Fibroblast of lung (primary cell): ENCODE results near the gene WFDC13. TPM values are rescaled to one million over a fixed set of nuclear protein-coding genes. Genes with fewer than 3 reads are reported as not detected.
"Not testable (repeated sequence)": the region's sequence is repeated elsewhere in the genome, so short reads cannot be mapped to it uniquely, and the experiment has no call there.

ENCODE experiments used
- DNase-seq, 2 donors: peaks; one replicate each; pipeline versions ENCODE4 v3.0.0 to v3.0.0-alpha.2; 2010; ENCODE audit warnings: low read depth in 2 of 2
- H2AFZ ChIP-seq: 2 replicates; pipeline ENCODE4 v1.5.1; 2012; ENCODE audit warnings: low read length, control low read depth, inconsistent platforms
- H3K27ac ChIP-seq: 2 replicates; pipeline ENCODE4 v1.5.1; 2011; ENCODE audit warnings: low read length, control low read depth; ENCODE audit not compliant: insufficient read depth
- H3K27me3 ChIP-seq: 2 replicates; pipeline ENCODE4 v1.5.1; 2011; ENCODE audit warnings: mild to moderate bottlenecking, low read length; ENCODE audit not compliant: control insufficient read depth, insufficient read depth
- H3K36me3 ChIP-seq: 2 replicates; pipeline ENCODE4 v1.5.1; 2011; ENCODE audit warnings: low read length; ENCODE audit not compliant: control insufficient read depth, insufficient read depth
- H3K4me1 ChIP-seq: 2 replicates; pipeline ENCODE4 v1.5.1; 2011; ENCODE audit warnings: low read length; ENCODE audit not compliant: control insufficient read depth, insufficient read depth; ENCODE audit errors: extremely low read depth
- H3K4me2 ChIP-seq: 2 replicates; pipeline ENCODE4 v1.5.1; 2011; ENCODE audit warnings: low read length, control low read depth; ENCODE audit not compliant: insufficient read depth; ENCODE audit errors: extremely low read depth
- H3K4me3 ChIP-seq, 4 experiments: fragments of 200-600 bp in 1 of 4; sonication (generic) in 1 of 4; replicated peaks in 1 of 4; 2 replicates each; pipeline ENCODE4 v1.5.1; 2011 to 2016; ENCODE audit warnings: low read length in 4 of 4, low read depth in 3 of 4, mild to moderate bottlenecking in 3 of 4, control low read depth in 2 of 4, inconsistent platforms in 1 of 4, mixed read lengths in 1 of 4; ENCODE audit not compliant: insufficient read depth in 1 of 4; ENCODE audit errors: control extremely low read depth in 1 of 4
- H3K79me2 ChIP-seq: 2 replicates; pipeline ENCODE4 v1.5.1; 2012; ENCODE audit warnings: mild to moderate bottlenecking, low read length, inconsistent platforms; ENCODE audit not compliant: control insufficient read depth, insufficient read depth
- H3K9ac ChIP-seq: 2 replicates; pipeline ENCODE4 v1.5.1; 2011; ENCODE audit warnings: mild to moderate bottlenecking, low read length, control low read depth; ENCODE audit not compliant: insufficient read depth
- H3K9me3 ChIP-seq: 2 replicates; pipeline ENCODE4 v1.5.1; 2012; ENCODE audit warnings: low read depth, low read length; ENCODE audit not compliant: control insufficient read depth, insufficient read depth
- H4K20me1 ChIP-seq: 2 replicates; pipeline ENCODE4 v1.5.1; 2011; ENCODE audit warnings: low read length; ENCODE audit not compliant: control insufficient read depth, insufficient read depth; ENCODE audit errors: extremely low read depth
- CTCF ChIP-seq, 2 donors: IDR thresholded peaks in 1 of 2; conservative IDR thresholded peaks in 1 of 2; 1 replicate in 1 of 2; 2 replicates in 1 of 2; pipeline ENCODE4 v1.5.1; 2011 to 2012; ENCODE audit warnings: low read length in 2 of 2, control low read depth in 1 of 2, inconsistent platforms in 1 of 2, low read depth in 1 of 2, mild to moderate bottlenecking in 1 of 2
- EZH2 ChIP-seq: IDR thresholded peaks from 2 replicates; pipeline ENCODE4 v1.5.1; 2012; ENCODE audit warnings: low read length, control low read depth, mild to moderate bottlenecking; ENCODE audit errors: missing control alignments
- polyA plus RNA-seq, 2 donors: library from polyadenylated mRNA; depleted of rRNA in 1 of 2; stranded (reverse) in 1 of 2; unstranded in 1 of 2; fragments of >200 nt; gene quantifications; 2 replicates each; pipeline ENCODE4 v1.2.1, GENCODE V29; 2011 to 2012; ENCODE audit warnings: missing spikeins in 1 of 2
- total RNA-seq: library from RNA; depleted of rRNA; stranded (reverse); fragments of >200 nt; gene quantifications from 2 replicates; pipeline ENCODE4 v1.2.1, GENCODE V29; 2014

WFDC13 gene
- total and polyA plus RNA-seq, 2 donors (not counting 1 experiment from before 2014, with no cell fraction given): not detected

GRCh38 chr20:45695496-45695895 is 6.3 kb upstream of the WFDC13 start:
- Histone ChIP-seq H3K4me1 (no peaks in the 10 kb centered on the region), H3K9me3 (no peaks in the 10 kb centered on the region), H3K9ac (no peak overlapping the region), H2AFZ (no peak overlapping the region), H3K4me3 (no peak overlapping the region), H4K20me1 (no peaks in the 10 kb centered on the region), H3K4me2 (no peak overlapping the region), H3K27ac (no peak overlapping the region), H3K27me3 (no peaks in the 10 kb centered on the region), H3K36me3 (no peaks in the 10 kb centered on the region), H3K79me2 (no peaks in the 10 kb centered on the region)
- TF ChIP-seq EZH2 (no peak), CTCF (conservative IDR thresholded peaks at IDR 0.05 in 1 of 2, IDR thresholded peaks at IDR 0.05 in 1 of 2; ENCODE audit: low read depth in 1 of 2, low read length in 2 of 2) (no peak)
- no peak for DNase-seq

DNA sequence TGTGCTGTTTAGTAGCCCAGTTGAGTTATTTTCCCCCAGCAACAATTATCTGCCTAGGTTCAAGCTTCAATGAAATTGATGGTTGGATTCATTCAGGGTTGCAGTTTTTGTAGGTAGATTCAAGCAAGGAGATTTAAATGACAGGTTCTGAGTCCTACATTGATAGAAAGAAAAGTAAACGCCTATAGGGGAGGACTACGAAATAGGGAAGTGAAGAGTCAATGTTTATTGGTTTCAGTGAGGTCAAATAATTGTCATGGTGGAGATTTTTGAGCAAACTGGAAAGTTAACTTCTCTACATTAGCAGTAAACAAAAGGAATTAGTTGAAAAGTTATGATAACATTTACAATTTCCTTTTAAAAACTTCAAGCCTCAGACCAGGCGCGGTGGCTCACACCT is 734 bp upstream of the WFDC13 start:
- Histone ChIP-seq H3K4me2 (no peak overlapping the region), H3K4me1 (no peaks in the 10 kb centered on the region), H3K79me2 (no peaks in the 10 kb centered on the region), H3K27ac (no peak overlapping the region), H3K27me3 (no peaks in the 10 kb centered on the region), H3K4me3 (no peak overlapping the region), H3K9me3 (no peaks in the 10 kb centered on the region), H2AFZ (no peak overlapping the region), H3K36me3 (no peaks in the 10 kb centered on the region), H3K9ac (no peak overlapping the region), H4K20me1 (no peaks in the 10 kb centered on the region)
- TF ChIP-seq EZH2 (no peak), CTCF (conservative IDR thresholded peaks at IDR 0.05 in 1 of 2, IDR thresholded peaks at IDR 0.05 in 1 of 2; ENCODE audit: low read depth in 1 of 2, low read length in 2 of 2) (no peak)
- DNase-seq: no peak

GRCh38 chr20:45704969-45705637 is 3.3 kb downstream of the WFDC13 start, which contains the start of gene WFDC10B:
Gene WFDC10B (minus strand): TSS chr20:45705019. CDS start chr20:45685992, 19,027 bp downstream.
- Histone ChIP-seq H4K20me1 (no peaks in the 10 kb centered on the region), H3K4me2 (no peak within 1 kb of the TSS), H3K4me3 (no peak within 1 kb of the TSS), H3K79me2 (no peaks in the 10 kb centered on the region), H2AFZ (no peak within 1 kb of the TSS), H3K36me3 (no peaks in the 10 kb centered on the region), H3K9me3 (no peaks in the 10 kb centered on the region), H3K27ac (no peak within 1 kb of the TSS), H3K9ac (no peak within 1 kb of the TSS), H3K27me3 (no peaks in the 10 kb centered on the region), H3K4me1 (no peaks in the 10 kb centered on the region)
- no peak for DNase-seq
- TF ChIP-seq EZH2 (no peak), CTCF (conservative IDR thresholded peaks at IDR 0.05 in 1 of 2, IDR thresholded peaks at IDR 0.05 in 1 of 2; ENCODE audit: low read depth in 1 of 2, low read length in 2 of 2) (no peak)

DNA sequence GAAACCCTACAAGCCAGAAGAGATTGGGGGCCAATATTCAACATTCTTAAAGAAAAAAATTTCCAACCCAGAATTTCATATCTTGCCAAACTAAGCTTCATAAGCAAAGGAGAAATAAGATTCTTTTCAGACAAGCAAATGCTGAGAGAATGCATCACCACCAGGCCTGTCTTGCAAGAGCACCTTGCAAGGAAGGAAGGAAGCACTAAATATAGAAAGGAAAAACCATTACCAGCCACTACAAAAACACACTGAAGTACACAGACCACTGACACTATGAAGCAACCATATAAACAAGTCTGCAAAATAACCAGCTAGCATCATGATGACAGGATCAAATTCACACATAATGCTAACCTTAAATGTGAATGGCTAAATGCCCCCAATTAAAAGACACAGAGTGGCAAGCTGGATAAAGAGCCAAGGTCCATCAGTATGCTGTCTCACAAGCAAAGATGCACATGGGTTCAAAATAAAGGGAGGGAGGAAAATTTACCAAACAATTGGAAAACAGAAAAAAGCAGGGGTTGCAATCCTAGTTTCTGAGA is 14.4 kb downstream of the WFDC13 start:
- not testable (repeated sequence) for H3K79me2 ChIP-seq, H3K9me3 ChIP-seq, H3K4me2 ChIP-seq, H3K36me3 ChIP-seq, H3K4me1 ChIP-seq, H3K9ac ChIP-seq, H3K27me3 ChIP-seq, H4K20me1 ChIP-seq, H3K4me3 ChIP-seq, DNase-seq, H2AFZ ChIP-seq, H3K27ac ChIP-seq
